ENCODE results near the gene FAM118A.
A peak's percentile ranks its signal among the peaks of the same experiment; 100 is the strongest.
"Not testable (repeated sequence)": the region's sequence is repeated elsewhere in the genome, so short reads cannot be mapped to it uniquely, and the experiment has no call there.

FAM118A gene

DNA sequence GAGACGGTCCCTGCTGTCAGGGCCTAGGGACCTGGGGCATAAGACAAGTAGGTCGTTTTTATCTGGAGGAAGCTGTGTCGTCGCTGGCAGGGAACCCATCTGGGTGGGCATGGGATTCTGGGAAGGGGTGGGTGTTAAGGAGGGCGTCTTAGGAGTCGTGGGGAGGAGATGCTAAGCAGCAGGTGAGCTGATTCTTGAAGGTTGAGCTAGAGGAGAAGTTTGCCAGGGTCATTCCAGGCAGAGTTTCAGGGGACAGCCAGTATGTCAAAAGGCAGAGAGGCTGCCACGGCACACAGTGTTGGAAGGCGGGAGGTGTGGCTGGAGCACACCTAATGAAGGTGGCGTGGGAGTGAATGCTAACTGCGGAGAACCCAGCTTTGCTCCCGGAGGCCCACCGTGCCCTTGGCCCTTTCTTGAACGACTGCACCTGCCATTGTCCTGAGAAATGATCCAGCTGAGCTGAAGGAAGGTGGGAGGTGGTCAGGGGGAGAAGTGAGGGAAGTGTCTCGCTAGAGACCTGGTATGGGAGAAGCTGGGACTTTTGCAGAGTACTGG, 1.3 kb downstream of the FAM118A start:
- FAIRE-seq: no peak

DNA sequence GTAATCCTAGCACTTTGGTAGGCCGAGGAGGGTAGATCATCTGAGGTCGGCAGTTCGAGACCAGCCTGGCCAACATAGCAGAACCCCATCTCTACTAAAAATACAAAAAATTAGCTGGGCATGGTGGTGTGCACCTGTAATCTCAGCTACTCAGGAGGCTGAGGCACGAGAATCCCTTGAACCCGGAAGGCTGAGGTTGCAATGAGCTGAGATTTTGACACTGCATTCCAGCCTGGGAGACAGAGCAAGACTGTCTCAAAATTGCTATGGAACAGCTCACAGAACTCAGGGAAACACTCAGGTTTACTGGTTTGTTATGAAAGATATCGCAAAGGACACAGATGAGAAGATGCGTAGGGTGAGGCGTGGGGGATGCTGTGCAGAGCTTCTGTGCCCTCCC, 2.7 kb downstream of the FAM118A start:
- FAIRE-seq: no peak

DNA sequence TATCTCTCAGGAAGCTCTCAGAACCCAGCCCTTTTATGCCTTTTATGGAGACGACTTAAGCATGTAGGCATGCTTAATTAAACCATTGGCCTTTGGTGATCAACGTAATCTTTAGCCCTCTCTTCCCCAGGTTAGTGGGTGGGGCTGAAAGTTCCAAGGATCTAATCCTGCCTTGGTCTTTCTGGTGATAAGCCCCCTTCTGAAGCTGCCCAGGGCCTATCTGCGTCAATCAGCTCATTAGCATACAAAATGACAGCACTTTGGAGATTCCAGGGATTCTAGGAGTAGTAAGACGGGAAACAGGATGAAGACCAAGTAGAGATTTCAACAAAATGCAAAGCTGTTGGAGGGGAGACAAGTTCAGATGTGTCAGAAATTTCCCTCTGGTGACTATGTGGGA, 3.1 kb downstream of the FAM118A start:
- FAIRE-seq: no peak

DNA sequence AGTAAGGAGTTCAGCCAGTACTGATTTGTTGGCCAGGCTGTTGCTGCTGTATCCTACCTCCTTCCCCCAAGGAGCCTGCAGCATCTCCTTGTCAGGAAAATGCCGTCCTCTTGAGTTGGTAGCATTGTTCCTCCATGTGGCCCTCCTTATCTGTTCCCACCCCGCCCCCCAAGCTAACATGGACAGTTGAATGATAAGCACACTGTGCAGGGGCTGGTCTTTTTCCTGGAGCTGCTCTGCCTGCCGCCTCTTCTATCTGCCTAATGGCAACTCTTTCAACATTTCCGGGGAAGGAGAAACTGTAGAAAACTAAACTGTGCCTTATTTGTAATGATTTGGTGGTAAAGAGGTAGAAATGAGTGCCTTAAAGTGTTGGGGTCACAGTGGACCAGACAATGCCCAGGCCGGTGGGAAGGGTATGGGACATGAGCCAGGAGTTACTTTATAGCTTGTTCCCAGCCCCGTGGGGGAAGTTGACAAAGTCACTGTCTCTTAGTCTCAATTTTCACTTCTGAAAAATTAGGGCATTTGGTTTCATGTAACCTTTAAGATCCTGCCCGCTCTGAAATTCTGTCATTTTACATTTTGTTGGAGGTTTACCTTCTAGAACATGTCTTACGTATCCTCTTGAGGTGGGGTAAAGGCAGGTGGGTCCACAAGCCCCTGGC, 4.5 kb downstream of the FAM118A start:
- no peak for FAIRE-seq

DNA sequence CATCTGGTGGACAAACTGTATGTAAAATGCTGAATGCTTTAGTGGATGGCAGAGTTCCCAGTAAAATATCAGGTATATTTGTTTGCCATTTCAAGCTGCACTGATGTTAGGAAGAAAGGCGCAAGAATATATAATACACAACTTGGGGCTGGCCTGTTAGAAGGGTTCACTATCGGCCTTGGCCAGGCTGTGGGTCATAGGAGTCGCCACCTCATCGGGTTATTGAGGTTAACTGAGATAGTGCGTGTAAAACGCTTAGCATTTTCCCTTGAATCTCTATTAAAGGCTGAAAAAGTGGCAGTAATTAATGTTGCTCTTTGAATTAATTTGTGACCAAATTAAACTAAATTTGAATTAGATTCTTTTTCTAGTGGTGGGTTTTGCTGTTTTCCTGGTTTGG, 5.1 kb downstream of the FAM118A start:
- no peak for FAIRE-seq

DNA sequence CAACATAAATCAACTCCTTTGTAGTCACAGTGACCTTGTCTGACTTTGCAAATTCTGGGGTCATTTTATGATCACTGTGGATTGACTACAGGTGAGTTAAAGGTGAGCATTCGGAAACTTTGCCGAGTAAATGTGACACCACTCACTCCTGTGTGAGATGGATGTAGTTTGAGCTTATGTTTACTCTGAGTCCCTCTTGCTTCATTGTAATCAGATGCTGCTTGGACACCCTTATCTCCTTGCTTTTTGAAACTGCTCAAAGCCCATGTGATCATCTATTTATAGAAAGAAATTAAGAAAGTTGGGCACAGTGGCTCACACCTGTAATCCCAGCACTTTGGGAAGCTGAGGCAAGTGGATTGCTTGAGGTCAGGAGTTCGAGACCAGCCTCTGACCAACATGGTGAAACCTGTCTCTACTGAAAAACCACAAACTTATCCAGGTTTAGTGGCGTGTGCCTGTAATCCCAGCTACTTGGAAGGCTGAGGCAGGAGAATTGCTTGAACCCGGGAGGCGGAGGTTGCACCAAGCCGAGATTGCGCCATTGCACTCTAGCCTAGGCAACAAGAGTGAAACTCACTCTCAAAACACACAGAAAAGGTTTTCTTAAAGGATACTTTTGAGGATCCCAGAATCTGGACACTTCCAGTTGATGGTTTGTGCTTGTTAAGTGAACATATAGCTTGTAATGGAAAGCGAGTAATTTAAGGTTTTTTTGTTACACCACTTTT, 7.2 kb downstream of the FAM118A start:
- no peak for FAIRE-seq

DNA sequence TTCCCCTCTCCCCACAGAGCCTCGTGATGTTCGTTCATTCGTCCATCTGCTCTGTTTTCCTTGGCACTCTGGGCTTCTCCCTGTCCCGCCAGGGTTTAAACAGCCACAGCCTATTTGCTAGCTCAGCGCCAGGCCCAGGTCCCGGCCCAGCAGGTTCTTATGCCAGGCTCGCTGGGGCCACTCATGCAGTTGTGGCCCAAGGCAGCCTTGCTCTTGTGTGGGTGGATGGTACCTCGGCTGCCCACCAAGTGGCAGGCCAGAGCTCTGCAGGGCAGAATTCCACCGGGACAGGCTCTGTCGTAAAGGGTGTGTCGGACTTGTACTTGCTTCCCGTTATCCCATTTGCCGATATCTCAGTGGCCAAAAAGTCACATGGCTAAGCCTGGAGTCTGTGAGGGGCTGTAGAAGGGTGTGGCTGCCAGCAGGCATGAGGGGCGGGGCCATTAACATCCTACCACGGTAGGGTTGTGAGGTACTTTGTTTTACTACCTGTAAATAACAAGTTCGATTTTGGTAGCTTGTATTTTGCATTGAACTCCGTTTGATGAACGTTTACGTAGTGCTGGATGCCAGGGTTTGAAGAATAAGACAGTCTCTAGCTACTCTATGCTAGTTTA, 7.9 kb downstream of the FAM118A start:
- no peak for FAIRE-seq

DNA sequence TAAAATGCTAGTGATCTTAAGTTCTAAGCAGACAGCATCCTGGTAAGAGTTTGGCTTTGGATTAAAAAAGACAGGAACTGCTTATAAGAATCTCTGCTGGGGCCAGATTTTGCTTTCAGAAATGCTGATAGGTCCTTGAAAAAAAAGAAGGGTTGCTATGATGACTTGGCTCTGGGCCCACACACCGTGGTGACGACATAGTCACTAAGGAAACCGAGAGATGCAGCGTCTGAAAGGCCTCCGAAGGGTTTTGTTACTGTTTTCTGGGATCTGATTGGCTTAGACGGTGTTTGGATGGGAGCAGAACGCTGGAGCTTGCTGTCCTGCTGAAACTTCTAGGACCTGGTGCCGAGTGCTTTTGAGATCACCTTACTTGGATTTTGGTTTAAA, 8.4 kb downstream of the FAM118A start:
- peak; percentile 86 for FAIRE-seq

DNA sequence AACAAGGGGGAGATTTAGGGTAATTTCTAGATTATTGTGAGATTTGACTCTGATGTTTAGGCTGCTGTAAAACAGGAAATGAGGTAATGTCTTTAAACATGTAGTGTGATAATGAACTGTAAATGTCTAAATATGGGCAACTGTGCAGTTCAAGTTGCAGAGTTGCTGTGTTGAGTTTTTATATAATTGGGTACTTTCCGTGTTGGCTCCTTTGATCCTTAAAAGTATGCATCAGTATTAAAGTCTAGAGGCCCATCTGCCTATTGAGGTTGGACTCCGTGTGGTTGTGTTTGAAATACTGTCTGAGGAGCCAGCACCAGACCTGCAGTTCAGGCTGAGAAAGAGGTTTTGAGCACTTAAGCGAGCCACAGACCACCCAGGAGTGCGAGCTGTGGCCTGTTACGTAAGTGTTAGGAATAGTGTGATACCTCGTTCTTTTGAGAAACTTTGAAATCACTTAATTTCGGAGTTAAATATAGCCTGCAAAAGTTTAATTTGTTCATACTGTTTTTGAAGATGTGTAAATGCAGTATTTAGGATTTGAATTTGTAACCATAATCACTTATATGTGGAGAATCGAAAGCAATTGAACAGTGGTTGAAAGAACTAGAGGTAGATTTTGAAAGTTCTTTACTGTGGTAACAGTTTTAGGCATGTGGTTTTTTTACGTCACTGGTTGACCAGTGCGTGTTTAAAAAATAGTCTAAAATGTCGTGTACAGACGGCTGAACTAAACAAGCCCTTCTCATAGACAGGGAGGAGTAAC, 9.0 kb downstream of the FAM118A start:
- FAIRE-seq: peak; percentile 33

DNA sequence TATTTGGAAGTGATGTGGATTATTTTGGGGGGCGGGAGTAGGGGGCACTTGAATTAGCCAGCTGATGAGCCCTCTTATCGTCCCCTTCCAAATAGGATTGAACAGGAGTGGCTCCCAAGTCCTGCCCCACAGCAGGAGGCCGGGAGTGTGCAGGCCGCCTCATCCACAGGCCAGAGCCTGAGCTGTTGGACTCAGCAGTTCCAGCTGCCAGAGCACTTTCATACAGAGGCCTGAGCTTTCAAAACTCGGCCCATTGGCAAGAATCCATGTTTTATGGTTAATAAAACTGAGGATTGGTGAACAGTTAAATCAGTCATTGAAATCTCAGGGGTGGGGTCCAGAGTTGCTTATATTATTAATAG, 9.6 kb downstream of the FAM118A start:
- FAIRE-seq: no peak

DNA sequence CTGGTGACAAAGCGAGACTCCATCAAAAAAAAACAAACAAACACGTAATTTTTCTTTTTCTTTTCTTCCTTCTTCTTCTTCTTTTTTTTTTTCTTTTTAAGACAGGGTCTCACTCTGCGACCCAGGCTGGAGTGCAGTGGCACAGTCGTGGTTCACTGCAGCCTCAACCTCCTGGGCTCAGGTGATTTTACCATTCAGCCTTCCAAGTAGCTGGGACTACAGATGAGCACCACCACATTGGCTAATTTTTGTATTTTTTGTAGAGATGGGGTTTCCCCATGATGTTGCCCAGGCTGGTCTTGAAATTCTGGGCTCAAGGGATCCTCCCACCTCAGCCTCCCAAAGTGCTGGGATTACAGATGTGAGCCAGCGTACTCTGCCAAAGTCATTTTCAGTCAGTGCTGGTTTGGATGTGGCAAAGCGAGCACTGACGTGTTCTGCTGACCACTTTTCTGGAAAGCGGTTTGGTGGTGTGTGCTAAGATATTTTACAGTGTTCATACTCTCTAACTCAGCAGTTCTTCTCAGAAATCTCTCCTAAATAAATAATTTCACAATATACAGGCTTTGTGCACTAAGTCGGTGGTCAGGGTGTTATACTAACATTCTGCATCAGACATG, 10.7 kb downstream of the FAM118A start:
- FAIRE-seq: no peak

DNA sequence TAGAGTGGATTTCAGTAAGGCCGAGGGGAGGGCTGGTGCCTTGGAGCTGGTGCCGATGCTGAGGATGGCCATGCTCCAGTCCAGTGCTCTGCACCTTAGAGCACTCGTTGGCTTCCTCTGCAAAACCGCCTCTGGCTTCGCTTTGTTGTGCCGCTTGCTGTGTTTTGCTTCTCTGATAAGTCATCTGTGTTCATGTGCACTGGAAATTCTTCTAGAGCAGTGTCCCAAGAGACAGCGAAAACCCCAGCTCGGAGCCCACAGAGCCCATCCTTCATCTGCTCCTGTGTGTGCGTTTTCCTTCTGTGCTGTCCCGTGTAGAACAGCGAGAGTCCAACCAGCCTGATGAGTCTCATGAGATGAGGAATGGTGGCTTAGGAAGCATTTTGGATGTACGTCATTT, 12.1 kb downstream of the FAM118A start:
- no peak for FAIRE-seq

DNA sequence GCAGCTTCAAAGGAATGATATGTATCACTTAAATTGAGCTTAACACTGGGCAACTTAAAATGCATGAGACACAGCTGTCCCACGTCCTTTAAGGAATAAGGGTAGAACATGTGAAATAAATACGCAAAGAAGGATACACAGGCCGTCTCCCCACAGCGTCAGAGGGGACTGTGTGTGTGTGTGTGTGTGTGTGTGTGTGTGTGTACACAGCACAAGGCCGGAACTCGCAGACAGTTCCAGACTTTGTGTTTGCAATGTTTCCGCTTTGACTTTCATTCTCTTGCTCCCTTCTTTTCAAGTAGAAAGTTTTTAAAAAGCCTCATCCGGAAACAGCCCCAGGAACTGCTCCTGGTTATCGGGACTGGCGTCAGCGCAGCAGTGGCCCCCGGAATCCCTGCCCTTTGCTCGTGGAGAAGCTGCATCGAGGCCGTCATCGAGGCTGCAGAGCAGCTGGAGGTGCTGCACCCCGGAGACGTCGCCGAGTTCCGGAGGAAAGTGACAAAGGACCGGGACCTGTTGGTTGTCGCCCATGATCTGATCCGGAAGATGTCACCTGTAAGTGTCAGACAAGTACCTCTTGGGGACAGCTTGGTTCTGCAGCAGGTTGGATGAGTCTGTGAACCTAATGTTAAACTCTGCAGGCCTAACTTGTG, 13.3 kb downstream of the FAM118A start:
- FAIRE-seq: no peak

DNA sequence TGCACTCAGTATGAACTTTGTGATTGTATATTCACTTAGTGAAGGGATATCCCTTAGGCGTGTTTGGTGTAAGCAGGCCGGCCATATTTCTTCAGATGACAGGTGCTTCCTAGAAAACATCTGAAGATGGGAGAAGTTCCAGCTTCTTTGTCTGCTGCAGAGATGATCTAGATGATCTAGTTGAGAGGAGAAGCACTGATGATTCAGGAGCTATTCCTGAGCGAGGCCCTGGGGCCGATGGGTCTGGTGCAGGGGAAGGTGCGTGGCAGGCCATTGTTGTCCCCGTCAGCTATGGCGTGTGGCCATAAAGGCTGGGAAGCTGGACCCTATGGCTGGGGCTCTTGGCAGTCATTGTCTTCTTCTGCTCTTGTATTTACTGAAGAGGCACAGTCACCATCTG, 14.0 kb downstream of the FAM118A start:
- FAIRE-seq: no peak

DNA sequence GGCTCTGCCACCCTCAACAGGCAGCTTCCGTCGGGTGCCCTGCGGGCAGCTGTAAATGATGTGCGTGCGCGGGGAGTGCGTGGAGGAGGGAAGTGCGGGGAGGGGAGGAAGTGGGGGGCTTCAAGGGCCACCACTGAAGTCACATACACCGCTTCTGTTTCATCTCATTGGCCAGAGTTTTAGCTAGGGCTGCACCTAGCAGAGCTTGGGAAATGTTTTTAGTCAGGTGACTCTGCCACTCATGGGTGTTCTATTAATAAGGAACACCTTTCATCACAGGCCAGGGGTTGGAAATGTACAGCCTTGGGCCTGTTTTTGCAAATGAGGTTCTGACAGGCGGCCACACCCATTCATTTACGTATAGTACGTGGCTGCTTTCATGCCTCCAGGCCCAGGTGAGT, 14.6 kb downstream of the FAM118A start:
- no peak for FAIRE-seq

DNA sequence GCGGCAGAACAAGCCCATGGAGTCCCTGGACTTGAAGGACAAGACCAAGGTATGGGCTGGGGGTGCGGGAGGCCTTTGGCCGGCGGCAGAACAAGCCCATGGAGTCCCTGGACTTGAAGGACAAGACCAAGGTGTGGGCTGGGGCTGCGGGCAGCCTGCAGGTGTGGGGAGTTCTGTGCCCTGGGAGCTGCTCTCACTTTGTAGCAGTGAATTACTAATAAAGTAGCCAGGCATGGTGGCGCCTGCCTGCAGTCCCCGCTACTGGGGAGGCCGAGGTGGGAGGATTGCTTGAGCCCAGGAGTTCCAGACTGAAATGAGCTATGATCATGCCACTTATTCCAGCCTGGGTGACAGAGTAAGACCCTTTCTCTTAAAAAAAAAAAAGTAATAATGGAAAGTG, 18.5 kb downstream of the FAM118A start:
- FAIRE-seq: not testable (repeated sequence)

DNA sequence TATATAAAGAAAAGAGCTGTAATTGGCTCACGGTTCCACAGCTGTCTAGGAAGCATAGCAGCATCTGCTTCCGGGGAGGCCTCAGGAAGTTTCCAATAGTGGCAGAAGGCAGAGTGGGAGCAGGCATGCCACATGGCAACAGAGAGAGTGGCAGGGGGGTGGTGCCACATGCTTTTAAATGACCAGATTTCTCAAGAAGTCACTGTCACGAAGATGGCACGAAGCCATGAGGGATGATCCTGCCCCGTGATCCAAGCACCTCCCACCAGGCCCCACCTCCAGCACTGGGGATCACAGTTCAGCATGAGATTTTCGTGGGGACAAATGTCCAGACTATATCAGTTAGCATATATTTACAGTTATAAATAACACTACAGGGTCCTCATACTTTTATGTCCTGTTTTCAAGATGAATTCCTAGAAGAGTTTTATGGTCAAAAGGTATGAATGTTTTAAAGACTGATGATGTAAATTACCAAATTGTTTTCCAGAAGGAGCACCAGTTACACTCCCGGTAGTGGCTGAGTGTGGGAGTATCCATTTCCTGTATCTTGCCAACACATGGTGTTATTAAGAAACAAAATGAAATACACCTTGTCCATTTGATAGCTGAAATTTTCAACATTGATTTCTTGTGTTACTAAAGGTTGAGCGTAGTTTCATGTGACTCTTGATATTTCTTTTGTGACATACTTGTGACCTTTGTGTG, 19.2 kb downstream of the FAM118A start:
- peak; percentile 78 for FAIRE-seq

DNA sequence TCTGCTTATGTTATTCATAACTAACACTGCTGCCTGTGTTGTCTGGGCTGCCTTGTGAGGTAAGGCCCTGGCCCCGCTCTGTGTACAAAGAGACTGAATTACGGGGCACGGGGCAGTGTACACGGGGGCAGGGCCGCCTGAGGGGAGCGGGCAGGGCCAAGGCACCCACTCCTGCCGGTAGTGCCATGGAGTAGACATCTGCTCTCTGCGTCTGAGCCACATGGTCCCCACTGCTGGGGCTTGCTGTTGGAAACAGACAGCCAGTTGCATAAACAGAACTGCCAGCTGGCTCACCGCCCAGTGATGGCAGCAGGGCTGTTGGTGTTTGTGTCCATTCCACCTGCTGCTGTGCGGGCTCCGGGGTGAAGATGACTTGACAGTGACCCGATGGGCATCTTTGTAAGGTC, 19.8 kb downstream of the FAM118A start:
- FAIRE-seq: no peak

DNA sequence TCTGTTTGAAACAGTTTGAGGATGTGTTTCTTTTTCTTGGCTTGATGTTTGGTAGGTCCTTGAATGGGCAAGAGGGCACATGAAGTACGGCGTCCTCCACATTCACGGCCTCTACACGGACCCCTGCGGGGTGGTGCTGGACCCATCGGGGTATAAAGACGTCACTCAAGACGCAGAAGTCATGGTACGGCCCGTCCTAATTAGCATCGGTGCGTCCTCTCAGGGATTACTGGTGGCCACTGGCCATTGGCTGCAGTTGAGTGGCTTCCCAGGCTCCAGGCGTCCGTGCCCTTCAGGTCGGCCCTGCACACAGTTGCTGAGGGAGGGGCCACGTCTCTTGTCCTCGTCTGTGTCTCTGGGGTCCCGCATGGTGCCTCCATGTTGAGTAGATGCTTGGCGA, 20.8 kb downstream of the FAM118A start:
- FAIRE-seq: no peak

DNA sequence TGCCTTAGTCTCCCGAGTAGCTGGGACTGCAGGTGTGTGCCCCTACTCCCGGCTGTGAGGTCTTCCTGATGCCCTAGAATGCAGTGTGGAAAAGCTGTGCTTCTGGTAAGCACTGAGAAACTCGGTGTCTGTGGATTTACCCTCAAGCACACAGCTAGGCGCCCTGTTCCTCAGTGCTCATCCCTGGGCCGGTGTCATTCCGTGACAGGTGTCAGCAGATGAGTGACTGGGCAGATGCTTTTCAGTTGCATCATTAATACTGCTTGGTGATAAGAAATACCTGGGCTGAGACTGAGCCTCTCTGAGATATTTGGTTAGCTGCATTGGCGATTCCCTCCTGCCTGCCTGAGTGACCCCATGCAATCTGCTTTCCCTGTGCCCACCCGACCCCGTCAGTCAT, 21.8 kb downstream of the FAM118A start:
- FAIRE-seq: no peak

DNA sequence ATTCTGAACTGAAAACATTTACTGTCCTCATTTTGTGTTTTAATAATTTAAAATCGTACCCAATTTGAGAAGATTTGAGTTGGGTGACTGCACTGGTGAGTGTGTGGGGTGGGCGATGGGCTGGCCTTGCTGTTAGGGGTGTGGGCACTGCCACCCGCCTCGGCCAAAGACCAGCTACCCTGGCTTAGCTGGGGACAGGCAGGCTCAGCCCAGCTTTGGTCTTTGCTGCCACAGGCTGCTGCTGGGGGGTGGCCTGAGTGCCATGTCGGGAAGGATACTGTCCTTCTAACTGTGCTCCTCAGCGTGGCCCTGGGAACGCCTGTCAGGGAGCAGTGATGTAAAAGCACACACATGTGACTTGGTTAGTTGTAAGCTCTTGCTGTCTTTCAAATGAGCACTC, 22.3 kb downstream of the FAM118A start:
- no peak for FAIRE-seq

DNA sequence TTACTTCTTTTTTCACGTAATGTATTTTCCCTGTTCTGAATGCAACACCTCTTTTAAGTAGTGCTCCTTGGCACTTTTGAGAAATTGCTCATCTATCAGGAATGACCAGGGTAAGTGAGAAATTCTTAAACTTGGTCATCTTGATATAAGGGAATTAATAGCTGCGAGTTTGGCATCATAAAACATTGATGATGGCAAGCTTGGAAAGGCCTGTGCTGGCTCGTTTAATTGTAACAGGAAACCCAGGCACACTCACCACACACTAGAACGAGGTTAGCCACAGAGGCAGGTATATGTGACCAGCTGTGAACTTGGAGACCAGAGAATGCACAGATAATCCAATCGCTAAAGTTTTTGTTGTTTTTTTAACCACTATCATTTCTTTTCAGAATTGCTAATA, 24.3 kb downstream of the FAM118A start:
- no peak for FAIRE-seq
